ENCODE measurements around the gene JADE1.

- peak; percentile 85 for TF ChIP-seq RAD21 (IDR thresholded peaks at IDR 0.05; ENCODE audit: low read length)
- 0 out of 2 replicates have a peak, but pooled peaks have one; percentile 19 for TF ChIP-seq MXI1 (IDR thresholded peaks at IDR 0.05; ENCODE audit: borderline replicate concordance, low read depth, low read length)
- TF ChIP-seq, protein P1, sequence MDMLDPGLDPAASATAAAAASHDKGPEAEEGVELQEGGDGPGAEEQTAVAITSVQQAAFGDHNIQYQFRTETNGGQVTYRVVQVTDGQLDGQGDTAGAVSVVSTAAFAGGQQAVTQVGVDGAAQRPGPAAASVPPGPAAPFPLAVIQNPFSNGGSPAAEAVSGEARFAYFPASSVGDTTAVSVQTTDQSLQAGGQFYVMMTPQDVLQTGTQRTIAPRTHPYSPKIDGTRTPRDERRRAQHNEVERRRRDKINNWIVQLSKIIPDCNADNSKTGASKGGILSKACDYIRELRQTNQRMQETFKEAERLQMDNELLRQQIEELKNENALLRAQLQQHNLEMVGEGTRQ (IDR thresholded peaks at IDR 0.05; ENCODE audit: low read depth, low read length) = no peak
- TF ChIP-seq CTCF (conservative IDR thresholded peaks at IDR 0.05; ENCODE audit: low read depth, low read length) = peak; percentile 93
- no peak for TF ChIP-seq RFX5 (IDR thresholded peaks at IDR 0.05; ENCODE audit: low read depth, low read length)
- TF ChIP-seq POLR2A (IDR thresholded peaks at IDR 0.05; ENCODE audit: low read depth, low read length) = peak; percentile 59
- TF ChIP-seq ELK1 (IDR thresholded peaks at IDR 0.05; ENCODE audit: borderline replicate concordance, low read depth, low read length) = no peak
- TF ChIP-seq CEBPB (IDR thresholded peaks at IDR 0.05; ENCODE audit: low read depth, low read length) = no peak
- peak; percentile 18; the same call in 1 of the 2 replicates for TF ChIP-seq BHLHE40 (IDR thresholded peaks at IDR 0.05; ENCODE audit: low read depth, low read length)
- no peak for TF ChIP-seq RCOR1 (IDR thresholded peaks at IDR 0.05; ENCODE audit: insufficient replicate concordance, low read length)
- TF ChIP-seq MAZ (IDR thresholded peaks at IDR 0.05; ENCODE audit: borderline replicate concordance, low read depth, low read length) = peak; percentile 100
Measured at GRCh38 chr4:128809477-128810330, at the start of gene JADE1.
